Chondrocyte (in vitro differentiated cells): ENCODE results near the gene ZDHHC14. TPM values are rescaled to one million over a fixed set of nuclear protein-coding genes. Genes with fewer than 3 reads are reported as not detected.

Experiments
- DNase-seq: peaks from one replicate; pipeline ENCODE4 v3.0.0; 2021; ENCODE audit warnings: mixed read lengths, low spot score
- H3K27ac Mint-ChIP-seq: one replicate; pipeline ENCODE4 v1.8.0; 2021; ENCODE audit warnings: mild to moderate bottlenecking, moderate library complexity, mixed read lengths; ENCODE audit not compliant: unreplicated experiment
- H3K27me3 Mint-ChIP-seq: 2 replicates; pipeline ENCODE4 v1.8.0; 2021; ENCODE audit warnings: low read depth, mixed read lengths
- H3K36me3 Mint-ChIP-seq: 2 replicates; pipeline ENCODE4 v1.8.0; 2021; ENCODE audit warnings: low read depth, mixed read lengths
- H3K4me1 Mint-ChIP-seq: 2 replicates; pipeline ENCODE4 v1.8.0; 2021; ENCODE audit warnings: low read depth, mild to moderate bottlenecking, mixed read lengths
- H3K4me3 Mint-ChIP-seq: one replicate; pipeline ENCODE4 v1.8.0; 2021; ENCODE audit warnings: mild to moderate bottlenecking, moderate library complexity, mixed read lengths; ENCODE audit not compliant: unreplicated experiment
- H3K9me3 Mint-ChIP-seq: 2 replicates; pipeline ENCODE4 v1.8.0; 2021; ENCODE audit warnings: low read depth, mixed read lengths
- total RNA-seq: library from RNA; stranded (reverse); gene quantifications from 3 replicates; pipeline ENCODE4 v1.2.1, GENCODE V29; 2021
- TF ChIP-seq, protein P1 (sequence below): fragments of 200-600 bp; sonication (generic); IDR thresholded peaks from 2 replicates; pipeline ENCODE4 v1.5.0; 2021; ENCODE audit warnings: antibody characterized with exemption, mild to moderate bottlenecking, moderate library complexity

Gene ZDHHC14
- total RNA-seq, 1 donor from 2014 or later = 8.4 TPM

DNA sequence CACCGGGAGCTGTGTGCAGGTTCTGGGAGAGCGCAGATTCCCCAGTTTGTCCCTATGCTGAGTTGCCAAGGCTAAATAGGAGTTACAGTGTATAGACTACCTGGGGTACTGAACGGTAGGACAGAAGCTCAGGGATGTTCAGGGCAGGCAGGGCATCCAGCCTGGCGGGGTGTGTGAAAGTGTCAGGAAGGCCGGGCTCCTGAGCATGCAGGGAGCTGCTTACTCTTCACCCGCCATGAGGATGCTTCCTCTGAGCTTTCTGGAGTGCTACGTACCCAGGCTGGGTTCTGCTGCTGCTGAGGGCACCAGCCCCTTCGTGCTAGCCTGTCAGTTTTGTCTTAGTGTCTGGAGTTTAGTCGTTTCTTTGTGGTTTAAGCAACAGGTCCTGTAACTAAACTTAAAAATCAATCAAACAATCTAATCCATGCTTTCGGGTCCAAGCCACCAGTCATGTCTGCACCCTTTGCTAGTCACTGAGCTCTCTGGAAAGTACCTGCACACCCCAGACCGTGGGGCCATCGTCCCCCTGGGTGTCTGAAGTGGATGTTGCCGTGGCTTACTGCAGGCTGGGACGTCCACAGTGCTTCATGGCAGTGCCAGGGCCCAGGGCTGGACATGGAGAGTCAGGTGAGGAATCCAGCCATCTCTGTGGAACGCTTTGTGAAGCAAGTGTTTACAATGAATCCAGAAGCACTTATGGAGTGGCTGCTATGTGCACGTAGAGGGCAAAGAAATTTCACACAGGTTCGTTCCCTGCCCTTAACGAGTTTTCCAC is 221.7 kb downstream of the ZDHHC14 start:
- H3K9me3 Mint-ChIP-seq = no peaks in the 10 kb centered on the region
- peaks cover 3% of the 10 kb centered on the region for H3K4me1 Mint-ChIP-seq
- no peak for DNase-seq
- H3K36me3 Mint-ChIP-seq = no peaks in the 10 kb centered on the region
- no peak overlapping the region for H3K4me3 Mint-ChIP-seq
- TF ChIP-seq, protein P1, sequence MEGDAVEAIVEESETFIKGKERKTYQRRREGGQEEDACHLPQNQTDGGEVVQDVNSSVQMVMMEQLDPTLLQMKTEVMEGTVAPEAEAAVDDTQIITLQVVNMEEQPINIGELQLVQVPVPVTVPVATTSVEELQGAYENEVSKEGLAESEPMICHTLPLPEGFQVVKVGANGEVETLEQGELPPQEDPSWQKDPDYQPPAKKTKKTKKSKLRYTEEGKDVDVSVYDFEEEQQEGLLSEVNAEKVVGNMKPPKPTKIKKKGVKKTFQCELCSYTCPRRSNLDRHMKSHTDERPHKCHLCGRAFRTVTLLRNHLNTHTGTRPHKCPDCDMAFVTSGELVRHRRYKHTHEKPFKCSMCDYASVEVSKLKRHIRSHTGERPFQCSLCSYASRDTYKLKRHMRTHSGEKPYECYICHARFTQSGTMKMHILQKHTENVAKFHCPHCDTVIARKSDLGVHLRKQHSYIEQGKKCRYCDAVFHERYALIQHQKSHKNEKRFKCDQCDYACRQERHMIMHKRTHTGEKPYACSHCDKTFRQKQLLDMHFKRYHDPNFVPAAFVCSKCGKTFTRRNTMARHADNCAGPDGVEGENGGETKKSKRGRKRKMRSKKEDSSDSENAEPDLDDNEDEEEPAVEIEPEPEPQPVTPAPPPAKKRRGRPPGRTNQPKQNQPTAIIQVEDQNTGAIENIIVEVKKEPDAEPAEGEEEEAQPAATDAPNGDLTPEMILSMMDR = no peak
- H3K27me3 Mint-ChIP-seq = no peaks in the 10 kb centered on the region
- no peak overlapping the region for H3K27ac Mint-ChIP-seq

DNA sequence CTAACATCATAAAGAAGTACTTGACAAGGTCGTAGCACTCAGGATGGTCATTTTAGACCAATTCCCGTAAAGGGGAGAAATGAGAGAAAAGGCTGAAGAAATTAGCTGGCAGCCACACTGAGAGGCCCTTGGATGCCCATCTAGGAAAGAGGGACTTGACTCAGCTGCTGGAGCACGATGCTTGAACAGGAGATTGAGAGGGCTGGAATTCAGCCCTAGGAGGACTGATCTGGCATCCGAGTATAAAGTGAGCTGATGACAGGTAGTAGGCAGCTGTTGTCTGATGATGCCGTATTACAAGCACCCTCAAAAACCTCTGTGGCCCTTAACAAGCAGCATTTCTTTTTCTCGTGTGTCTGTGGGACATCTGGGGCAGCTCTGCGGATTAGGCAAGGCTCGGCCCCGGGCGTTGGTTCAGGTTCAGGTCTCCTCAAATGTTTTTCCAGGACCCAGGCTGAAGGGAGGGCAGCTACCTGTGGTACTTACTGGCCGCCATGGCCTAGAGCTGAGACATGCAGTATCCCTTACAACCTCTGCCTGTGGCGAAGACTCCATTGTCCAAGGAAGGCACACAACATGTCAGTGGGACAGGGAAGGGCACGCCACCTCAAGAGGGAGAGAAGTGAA is 222.4 kb downstream of the ZDHHC14 start:
- H3K9me3 Mint-ChIP-seq = no peaks in the 10 kb centered on the region
- no peaks in the 10 kb centered on the region for H3K27me3 Mint-ChIP-seq
- TF ChIP-seq, protein P1 = no peak
- DNase-seq = no peak
- H3K4me1 Mint-ChIP-seq = peaks cover 3% of the 10 kb centered on the region
- H3K36me3 Mint-ChIP-seq = no peaks in the 10 kb centered on the region
- no peak overlapping the region for H3K27ac Mint-ChIP-seq
- H3K4me3 Mint-ChIP-seq = no peak overlapping the region

DNA sequence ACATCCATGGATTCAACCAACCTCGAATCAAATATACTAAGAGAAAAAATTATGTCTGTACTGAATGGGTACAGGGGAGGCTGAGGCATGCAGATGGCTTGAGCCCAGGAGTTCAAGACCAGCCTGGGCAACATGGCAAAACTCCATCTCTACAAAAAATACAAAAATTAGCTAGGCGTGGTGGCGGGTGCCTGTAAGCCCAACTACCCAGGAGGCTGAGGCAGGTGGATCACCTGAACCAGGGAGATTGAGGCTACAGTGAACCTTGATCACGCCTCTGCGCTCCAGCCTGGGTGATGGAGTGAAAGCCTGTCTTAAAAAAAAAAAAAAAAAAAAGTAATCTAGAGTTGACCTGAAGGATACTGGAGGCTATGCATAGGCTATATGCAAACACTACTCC is 223.0 kb downstream of the ZDHHC14 start:
- peaks cover 3% of the 10 kb centered on the region for H3K4me1 Mint-ChIP-seq
- no peaks in the 10 kb centered on the region for H3K36me3 Mint-ChIP-seq
- TF ChIP-seq, protein P1 = no peak
- no peak overlapping the region for H3K4me3 Mint-ChIP-seq
- no peak for DNase-seq
- no peaks in the 10 kb centered on the region for H3K27me3 Mint-ChIP-seq
- H3K27ac Mint-ChIP-seq = no peak overlapping the region
- no peaks in the 10 kb centered on the region for H3K9me3 Mint-ChIP-seq

DNA sequence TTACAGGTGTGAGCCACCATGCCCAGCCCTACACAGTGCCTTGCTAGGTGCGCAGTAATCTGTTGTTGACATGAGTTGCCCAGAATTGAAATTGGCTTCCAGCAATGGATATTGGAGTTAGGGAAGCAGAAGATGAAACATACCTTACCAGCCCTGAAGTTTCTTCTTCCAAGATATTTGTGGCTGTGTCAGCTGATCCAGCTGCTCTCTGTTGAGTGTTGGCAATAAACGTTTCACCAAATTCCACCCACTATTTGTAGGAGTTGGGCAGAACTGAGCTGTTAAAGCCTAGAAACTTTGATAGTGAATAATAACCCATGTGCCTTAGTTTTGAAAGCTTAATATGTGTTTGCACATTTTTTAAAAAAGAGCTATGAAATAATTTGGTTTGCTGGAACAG is 223.8 kb downstream of the ZDHHC14 start:
- TF ChIP-seq, protein P1 = no peak
- no peaks in the 10 kb centered on the region for H3K27me3 Mint-ChIP-seq
- peaks cover 3% of the 10 kb centered on the region for H3K4me1 Mint-ChIP-seq
- H3K9me3 Mint-ChIP-seq = no peaks in the 10 kb centered on the region
- H3K36me3 Mint-ChIP-seq = no peaks in the 10 kb centered on the region
- no peak overlapping the region for H3K27ac Mint-ChIP-seq
- DNase-seq = no peak
- no peak overlapping the region for H3K4me3 Mint-ChIP-seq

DNA sequence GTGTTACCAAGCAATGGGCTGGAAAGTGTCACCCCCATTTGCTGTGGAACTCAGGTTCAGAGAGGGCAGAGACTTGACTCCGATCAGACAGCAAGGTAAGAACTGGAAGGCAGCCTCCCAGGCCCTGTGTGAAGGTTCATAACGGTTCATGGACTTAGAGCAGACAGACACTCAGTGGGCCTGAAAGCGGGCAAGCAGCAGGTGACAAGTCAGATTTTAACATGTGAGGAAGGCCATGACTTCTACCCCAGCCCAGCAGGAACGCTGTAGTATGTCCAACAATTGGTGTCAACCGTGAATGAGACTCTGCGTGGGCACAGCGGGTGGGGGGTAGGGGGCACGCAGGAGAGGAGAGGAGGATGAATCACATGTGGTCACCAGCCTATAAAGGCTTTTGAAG is 224.5 kb downstream of the ZDHHC14 start:
- H3K27me3 Mint-ChIP-seq = no peaks in the 10 kb centered on the region
- H3K36me3 Mint-ChIP-seq = no peaks in the 10 kb centered on the region
- H3K4me3 Mint-ChIP-seq = no peak overlapping the region
- DNase-seq = no peak
- TF ChIP-seq, protein P1 = no peak
- no peak overlapping the region for H3K27ac Mint-ChIP-seq
- H3K9me3 Mint-ChIP-seq = no peaks in the 10 kb centered on the region
- H3K4me1 Mint-ChIP-seq = peaks cover 3% of the 10 kb centered on the region
